Measurements from ENCODE around the gene OR1L6. TPM values are rescaled to one million over a fixed set of nuclear protein-coding genes. Genes with fewer than 3 reads are reported as not detected.

The OR1L6 gene
- total and polyA plus RNA-seq, 2 of the 8 experiments (the other 6 are each of a cell fraction or from before 2014, with no cell fraction given) = not detected

DNA sequence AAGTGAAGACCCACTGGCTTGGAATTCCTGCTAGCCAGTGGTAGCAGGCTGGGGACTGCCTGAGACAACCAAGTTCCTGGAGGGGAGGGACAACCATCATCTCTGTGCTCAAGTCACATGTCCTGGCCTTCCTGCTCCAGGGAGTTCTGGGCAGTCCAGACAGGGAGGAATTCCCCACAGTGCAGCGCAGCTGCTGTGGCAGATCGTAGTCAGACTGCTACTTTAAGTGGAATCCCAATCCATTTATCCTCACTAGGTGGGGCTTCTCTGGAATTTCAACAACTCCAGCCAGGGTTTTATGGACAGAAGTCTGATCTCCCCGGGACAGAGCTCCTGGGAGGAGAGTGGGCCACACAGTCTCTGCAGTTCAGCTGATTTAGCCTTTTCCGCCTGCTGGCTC lies 25.7 kb downstream of the OR1L6 start:
- Histone ChIP-seq H2BK20ac (ENCODE audit: low read length) (no peak overlapping the region), H2BK5ac (ENCODE audit: low read depth, low read length) (no peak overlapping the region), H3K18ac (ENCODE audit: extremely low read depth, low read length) (no peak overlapping the region), H2BK12ac (ENCODE audit: low read depth, low read length) (no peak overlapping the region), H2AK5ac (ENCODE audit: low read depth, low read length) (no peak overlapping the region), H3K23me2 (ENCODE audit: low read depth, low read length) (no peaks in the 10 kb centered on the region), H3K56ac (replicated peaks; ENCODE audit: insufficient read length, low read depth, low read length) (no peak overlapping the region), H3K27ac (ENCODE audit: low read depth, low read length) (no peak overlapping the region), H3K9ac (replicated peaks in 1 of 4; ENCODE audit: extremely low read depth in 1 of 4, low read depth in 3 of 4, low read length in 3 of 4) (no peak overlapping the region), H3K4me2 (ENCODE audit: insufficient read depth in 1 of 2, low read depth in 2 of 2, low read length in 2 of 2) (no peak overlapping the region), H3K9me3 (ENCODE audit: insufficient read depth in 2 of 2, low read depth in 1 of 2, low read length in 1 of 2) (peaks cover 23 to 28% of the 10 kb centered on the region in 2 experiments), H3K4me3 (ENCODE audit: extremely low read depth in 1 of 4, insufficient read depth in 2 of 4, low read depth in 3 of 4, low read length in 4 of 4) (no peak overlapping the region), H3K23ac (ENCODE audit: insufficient read length) (no peak overlapping the region), H4K8ac (ENCODE audit: extremely low read depth, insufficient read depth, low read length) (no peak overlapping the region), H3K27me3 (replicated peaks in 1 of 4; ENCODE audit: control insufficient read depth in 3 of 4, extremely low read depth in 1 of 4, insufficient read depth in 3 of 4, low read length in 3 of 4) (no peaks in the 10 kb centered on the region), H4K20me1 (replicated peaks in 1 of 2; ENCODE audit: control insufficient read depth in 1 of 2, insufficient read depth in 2 of 2, low read length in 2 of 2) (no peaks in the 10 kb centered on the region), H3K79me1 (ENCODE audit: low read depth, low read length) (no peaks in the 10 kb centered on the region), H3K36me3 (ENCODE audit: control insufficient read depth in 2 of 4, insufficient read depth in 4 of 4, low read length in 3 of 4) (no peaks in the 10 kb centered on the region), H4K91ac (replicated peaks; ENCODE audit: insufficient read length, low read length) (no peak overlapping the region), H2AFZ (ENCODE audit: low read length) (no peak overlapping the region), H3K4me1 (replicated peaks in 1 of 4; ENCODE audit: control insufficient read depth in 3 of 4, insufficient read depth in 4 of 4, low read length in 3 of 4) (no peaks in the 10 kb centered on the region), H2BK15ac (ENCODE audit: low read length) (no peak overlapping the region), H2BK120ac (replicated peaks; ENCODE audit: low read depth, low read length) (no peak overlapping the region), H4K5ac (ENCODE audit: insufficient read length, low read depth, low read length) (no peak overlapping the region), H3K79me2 (ENCODE audit: control insufficient read depth in 1 of 2, insufficient read depth in 2 of 2, low read length in 2 of 2) (no peaks in the 10 kb centered on the region), H3K4ac (replicated peaks; ENCODE audit: insufficient read length, low read depth, low read length) (no peak overlapping the region), H3K14ac (ENCODE audit: insufficient read length) (no peak overlapping the region)
- no peak for FAIRE-seq
- TF ChIP-seq NRF1 (IDR thresholded peaks at IDR 0.05; ENCODE audit: low read depth, low read length) = no peak
- no peak for TF ChIP-seq EGR1 (IDR thresholded peaks at IDR 0.05; ENCODE audit: borderline replicate concordance, low read depth, low read length)
- TF ChIP-seq GABPA (IDR thresholded peaks at IDR 0.05; ENCODE audit: borderline replicate concordance, insufficient read depth, low read length) = no peak
- no peak for TF ChIP-seq KDM5A (IDR thresholded peaks at IDR 0.05; ENCODE audit: low read length)
- TF ChIP-seq ZNF274 (IDR thresholded peaks at IDR 0.05; ENCODE audit: borderline replicate concordance, extremely low read depth, low read length) = no peak
- POLR2A ChIA-PET (ENCODE audit: partially characterized antibody) = no interaction called here
- WGBS, 2 experiments (ENCODE audit: extremely low coverage in 1 of 2, insufficient coverage in 1 of 2, insufficient read length in 1 of 2, insufficient replicate concordance in 2 of 2, low coverage in 1 of 2, low lambda C conversion rate in 2 of 2, missing lambda C conversion rate in 1 of 2) = 80% methylated on average over 4 of the region's 4 CpGs; no CpG with 5 or more reads in 1 of the 2 experiments
- CTCF ChIA-PET (ENCODE audit: partially characterized antibody) = no interaction called here
- DNase-seq (ENCODE audit: low read depth in 1 of 2, low spot score in 2 of 2) = no peak

Data from H1 (cell line).